HepG2 (cell line): ENCODE data around the gene TBC1D22A. TPM values are rescaled to one million over a fixed set of nuclear protein-coding genes. Genes with fewer than 3 reads are reported as not detected.

ENCODE experiments used
- ATAC-seq: fragments of 200-7000 bp; cut with Tn5 transposase; 3 replicates; pipeline ENCODE4 v1.9.1; 2020; ENCODE audit warnings: mild to moderate bottlenecking, moderate library complexity
- BruUV-seq: library from RNA; stranded (reverse); fragments of 400-500 nt; replicated peaks from 2 replicates; lab custom pipeline; 2021; lab: Mats Ljungman, UMichigan
- CTCF ChIA-PET: fragments of 300-600 bp; formaldehyde crosslinking; extraction: SDS; loops from one replicate; lab custom pipeline; 2021; ENCODE audit warnings: low total read pairs, inconsistent platforms, low intra/inter-chr PET ratio; lab: Yijun Ruan, JAX
- POLR2A ChIA-PET: fragments of 350-600 bp; sonication (Branson Sonifier 250); formaldehyde crosslinking; loops from one replicate; lab custom pipeline; 2020; ENCODE audit warnings: antibody characterized with exemption, inconsistent platforms; lab: Yijun Ruan, JAX
- DNase-seq: peaks from one replicate; pipeline ENCODE4 v3.0.0-alpha.2; 2015; ENCODE audit warnings: low spot score
- FAIRE-seq: peaks from 3 replicates; lab custom pipeline; 2011; peaks lifted over from hg19 to GRCh38; lab: Jason Lieb, UNC
- H2AFZ ChIP-seq: one replicate; pipeline ENCODE4 v1.6.1; 2011; ENCODE audit warnings: low read length, inconsistent platforms
- H3K27ac ChIP-seq: fragments of 300-600 bp; 3 replicates; pipeline ENCODE4 v1.8.0; 2011; ENCODE audit warnings: mixed run types, mild to moderate bottlenecking, mixed read lengths, low read length, inconsistent platforms; ENCODE audit not compliant: insufficient read depth; ENCODE audit errors: extremely low read length
- H3K27me3 ChIP-seq, 2 experiments: fragments of 200-600 bp in 1 of 2; 2 replicates in 1 of 2; 3 replicates in 1 of 2; pipeline versions ENCODE4 v1.6.0 to v1.8.0; 2011; ENCODE audit warnings: low read length in 2 of 2, mild to moderate bottlenecking in 2 of 2, moderate library complexity in 2 of 2, inconsistent platforms in 1 of 2; ENCODE audit not compliant: insufficient read depth in 2 of 2, control insufficient read depth in 1 of 2
- H3K36me3 ChIP-seq, 2 experiments: fragments of 200-600 bp in 1 of 2; replicated peaks in 1 of 2; 2 replicates in 1 of 2; 3 replicates in 1 of 2; pipeline versions ENCODE4 v1.5.1 to v1.8.0; 2011; ENCODE audit warnings: low read length in 2 of 2, inconsistent platforms in 1 of 2; ENCODE audit not compliant: insufficient read depth in 2 of 2, control insufficient read depth in 1 of 2
- H3K4me1 ChIP-seq: 2 replicates; pipeline ENCODE4 v1.5.1; 2012; ENCODE audit warnings: low read length, inconsistent platforms; ENCODE audit not compliant: insufficient read depth
- H3K4me2 ChIP-seq: 2 replicates; pipeline ENCODE4 v1.6.0; 2011; ENCODE audit warnings: low read depth, low read length, inconsistent platforms
- H3K4me3 ChIP-seq, 3 experiments: fragments of 200-600 bp in 1 of 3; sonication (generic), shearing (Covaris generic) in 1 of 3; replicated peaks in 1 of 3; 2 replicates each; pipeline ENCODE4 v1.5.1; 2011 to 2016; ENCODE audit warnings: low read length in 3 of 3, inconsistent platforms in 2 of 3, low read depth in 2 of 3, mild to moderate bottlenecking in 2 of 3, control low read depth in 1 of 3, mixed read lengths in 1 of 3; ENCODE audit not compliant: insufficient read depth in 1 of 3
- H3K79me2 ChIP-seq: one replicate; pipeline ENCODE4 v1.6.1; 2011; ENCODE audit warnings: low read length, inconsistent platforms; ENCODE audit not compliant: insufficient read depth
- H3K9ac ChIP-seq: 2 replicates; pipeline ENCODE4 v1.6.0; 2011; ENCODE audit warnings: mild to moderate bottlenecking, low read depth, low read length, inconsistent platforms; ENCODE audit not compliant: insufficient read depth
- H3K9me3 ChIP-seq: 2 replicates; pipeline ENCODE4 v1.5.1; 2012; ENCODE audit warnings: mild to moderate bottlenecking, low read length
- H4K20me1 ChIP-seq: 2 replicates; pipeline ENCODE4 v1.6.0; 2011; ENCODE audit warnings: inconsistent platforms, mild to moderate bottlenecking, low read length, moderate library complexity; ENCODE audit not compliant: insufficient read depth
- KLF6 ChIP-seq: IDR thresholded peaks from 2 replicates; pipeline ENCODE4 v1.8.0; 2016; ENCODE audit warnings: missing biosample characterization, missing genetic modification reagents
- MEIS1 ChIP-seq: sonication (generic); formaldehyde crosslinking; IDR thresholded peaks from 2 replicates; pipeline ENCODE4 v1.9.0; 2021; ENCODE audit warnings: mild to moderate bottlenecking, missing genetic modification reagents, moderate library complexity, borderline replicate concordance
- NFAT5 ChIP-seq: sonication (generic); formaldehyde crosslinking; IDR thresholded peaks from 2 replicates; pipeline ENCODE4 v1.4.0; 2020; ENCODE audit warnings: missing genetic modification reagents
- POGZ ChIP-seq: sonication (generic); formaldehyde crosslinking; IDR thresholded peaks from 2 replicates; pipeline ENCODE4 v1.4.0; 2020; ENCODE audit warnings: mild to moderate bottlenecking, missing genetic modification reagents
- PPARG ChIP-seq: conservative IDR thresholded peaks from 2 replicates; pipeline ENCODE4 v1.6.1; 2016; ENCODE audit warnings: missing biosample characterization, missing genetic modification reagents
- U2AF1 ChIP-seq: fragments of 200-400 bp; formaldehyde crosslinking; optimal IDR thresholded peaks from 2 replicates; pipeline ENCODE3; 2017; ENCODE audit warnings: mild to moderate bottlenecking, low read depth, low read length
- ZBTB7A ChIP-seq: sonication (generic); formaldehyde crosslinking; IDR thresholded peaks from 2 replicates; pipeline ENCODE4 v1.8.0; 2022; ENCODE audit warnings: mild to moderate bottlenecking, missing genetic modification reagents
- ZNF34 ChIP-seq: sonication (generic); formaldehyde crosslinking; IDR thresholded peaks from 2 replicates; pipeline ENCODE4 v1.4.0; 2020; ENCODE audit warnings: mild to moderate bottlenecking, missing genetic modification reagents, borderline replicate concordance
- ZNF619 ChIP-seq: sonication (generic); formaldehyde crosslinking; IDR thresholded peaks from 2 replicates; pipeline ENCODE4 v1.4.0; 2020; ENCODE audit warnings: mild to moderate bottlenecking, missing genetic modification reagents
- ZNF687 ChIP-seq: sonication (generic); formaldehyde crosslinking; IDR thresholded peaks from 2 replicates; pipeline ENCODE4 v1.5.1; 2020; ENCODE audit warnings: mild to moderate bottlenecking, missing genetic modification reagents, moderate library complexity
- ZNF737 ChIP-seq: sonication (generic); formaldehyde crosslinking; IDR thresholded peaks from 2 replicates; pipeline ENCODE4 v1.5.0; 2020; ENCODE audit warnings: missing genetic modification reagents, mild to moderate bottlenecking, borderline replicate concordance
- WGBS: methylation state at CpG from one replicate; pipeline ENCODE4 v1.1.6; 2017; ENCODE audit warnings: low lambda C conversion rate; 5-methylcytosine and 5-hydroxymethylcytosine counted together
- in situ Hi-C: cut with HindIII; loops from 2 replicates; pipeline ENCODE4 v1.10.0; 2017; ENCODE audit warnings: low pct_unique_long_range_greater_than_20kb; ENCODE audit not compliant: extremely low pct_ligation_motif_present
- intact Hi-C: fragments of 100-400 bp; cut with micrococcal nuclease; formaldehyde crosslinking; loops from one replicate; pipeline ENCODE4 v1.10.0; 2022; ENCODE audit not compliant: unreplicated experiment
- polyA plus RNA-seq, 8 experiments: library from polyadenylated mRNA; depleted of rRNA in 3 of 8; stranded (reverse) in 7 of 8; unstranded in 1 of 8; fragments of >200 nt; fragmentation: Illumina TruSeq in 4 of 8; extraction: Trizol in 4 of 8; gene quantifications; 2 replicates each; pipeline versions ENCODE4 v1.2.1 to v1.2.3, GENCODE V29; 2011 to 2016; ENCODE audit warnings: low read depth in 4 of 8, missing spikeins in 1 of 8, mixed read lengths in 1 of 8; ENCODE audit not compliant: insufficient read depth in 1 of 8
- total RNA-seq, 5 experiments: library from RNA; depleted of rRNA; stranded (reverse); fragments of >200 nt; fragmentation: Illumina TruSeq; extraction: Trizol; gene quantifications; 2 replicates each; pipeline ENCODE4 v1.2.3, GENCODE V29; 2016; ENCODE audit warnings: low read depth in 1 of 5

Gene TBC1D22A
- total and polyA plus RNA-seq, 2 of the 13 experiments (the other 11 are each of a cell fraction or from before 2014, with no cell fraction given): 17.3 to 18.0 TPM

GRCh38 chr22:47151490-47151889 is 389.0 kb downstream of the TBC1D22A start (continued):
- TF ChIP-seq NFAT5 (CRISPR knock-in tag): no peak
- TF ChIP-seq, all 625 proteins: peak for 0

GRCh38 chr22:47152236-47152635 is 389.8 kb downstream of the TBC1D22A start:
- H3K79me2 ChIP-seq: no peaks in the 10 kb centered on the region
- TF ChIP-seq MEIS1 (CRISPR knock-in tag): no peak
- no peak for TF ChIP-seq POGZ (CRISPR knock-in tag)
- TF ChIP-seq ZNF737 (CRISPR knock-in tag): no peak
- TF ChIP-seq KLF6: no peak
- TF ChIP-seq ZNF687 (CRISPR knock-in tag): no peak
- TF ChIP-seq ZBTB7A (CRISPR knock-in tag): no peak
- TF ChIP-seq ZNF619 (CRISPR knock-in tag): no peak
- TF ChIP-seq PPARG (CRISPR knock-in tag): no peak
- no peak for TF ChIP-seq ZNF34
- TF ChIP-seq U2AF1: no peak
- ChIA-PET CTCF (no interaction called here), POLR2A (no interaction called here)
- 100% methylated on average over 7 of the region's 17 CpGs for WGBS
- H3K9ac ChIP-seq: no peak overlapping the region
- H3K4me2 ChIP-seq: no peak overlapping the region
- intact Hi-C loops: no loop called here
- H3K9me3 ChIP-seq: no peaks in the 10 kb centered on the region
- no peak overlapping the region for H2AFZ ChIP-seq
- FAIRE-seq (no peak), DNase-seq (no peak), ATAC-seq (no peak)
- peaks cover 4% of the 10 kb centered on the region; the same call in 1 of the 2 replicates for H4K20me1 ChIP-seq
- no TSS peak for BruUV-seq
- no peaks in the 10 kb centered on the region for H3K4me1 ChIP-seq
- in situ Hi-C loops: no loop called here
- no peaks in the 10 kb centered on the region for H3K36me3 ChIP-seq
- no peak overlapping the region for H3K27ac ChIP-seq
- H3K4me3 ChIP-seq: no peak overlapping the region
- H3K27me3 ChIP-seq: no peaks in the 10 kb centered on the region
